ENCODE measurements around the gene CSPG4. TPM values are rescaled to one million over a fixed set of nuclear protein-coding genes. Genes with fewer than 3 reads are reported as not detected.
"Not testable (repeated sequence)": the region's sequence is repeated elsewhere in the genome, so short reads cannot be mapped to it uniquely, and the experiment has no call there.

Gene CSPG4
- total and polyA plus RNA-seq, 10 donors: 0.89 to 28.6 (median 7.4) TPM

DNA sequence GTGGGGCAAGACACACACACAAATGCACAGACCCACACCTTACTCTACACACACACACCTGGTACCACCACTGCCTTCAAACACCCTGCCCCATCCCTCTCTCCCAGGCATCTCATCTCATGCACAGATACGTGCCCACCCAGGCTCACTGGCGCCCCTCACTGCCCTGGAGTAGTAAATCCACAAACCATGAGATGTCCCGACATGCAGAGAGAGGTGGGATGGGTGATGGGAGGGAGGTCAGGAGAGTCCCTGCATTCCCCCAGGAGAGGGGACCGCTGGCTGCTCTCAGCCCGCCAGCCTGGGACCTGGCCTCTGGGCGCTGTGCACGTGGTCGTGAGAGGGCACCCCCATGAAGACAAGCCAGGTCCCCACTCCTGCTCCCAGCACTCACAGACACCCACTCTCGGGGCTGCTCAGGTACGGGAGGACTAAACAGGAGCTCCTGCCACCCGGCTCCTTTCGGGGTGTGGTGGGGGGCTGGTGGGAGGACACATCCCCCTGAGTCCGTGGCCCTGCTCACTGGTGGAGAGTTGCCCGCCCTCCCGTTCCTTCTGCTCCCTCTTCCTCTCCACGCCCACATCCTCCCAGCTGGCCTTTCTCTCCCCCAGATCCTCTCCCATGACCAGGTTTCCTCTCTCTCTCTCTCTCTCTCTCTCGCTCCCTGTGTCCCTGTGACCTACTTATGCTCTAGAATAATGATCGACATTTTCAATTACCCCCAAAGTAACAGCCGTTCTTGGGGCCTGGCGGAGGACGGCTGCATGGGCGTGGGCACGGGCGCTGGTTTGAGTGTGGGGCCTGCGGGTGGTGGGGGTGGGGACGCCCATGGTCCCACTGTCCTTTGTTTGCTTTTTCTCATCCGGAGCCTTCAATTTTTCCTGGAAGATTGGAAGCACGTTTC lies 18.9 kb upstream of the CSPG4 start:
- peak; percentile 78 for DNase-seq
- TF ChIP-seq POLR2A (IDR thresholded peaks at IDR 0.05) (no peak), POLR2AphosphoS5 (IDR thresholded peaks at IDR 0.05) (peak in 1 of 3 donors; percentile 46)

GRCh38 chr15:75730376-75731247 lies 18.0 kb upstream of the CSPG4 start:
- H3K9me3 ChIP-seq; H3K36me3 ChIP-seq; H3K4me3 ChIP-seq; intact Hi-C loops (cut with DNase I; ENCODE audit: low total_unique reads); H3K27ac ChIP-seq: not testable (repeated sequence)
- peak; percentile 51 for DNase-seq
- 86 to 91% (median 88%) methylated on average over 12 to 17 of the region's 17 CpGs for WGBS, 5 donors
- Histone ChIP-seq H3K4me1 (peaks cover 6 to 46% (median 30%) of the 10 kb centered on the region in 6 donors), H3K27me3 (replicated peaks in 1 of 7) (peaks cover 0 to 18% (median 0%) of the 10 kb centered on the region in 7 donors)

More for the DNA sequence above, 18.9 kb upstream of the CSPG4 start:
- intact Hi-C loops (cut with DNase I; ENCODE audit: low total_unique reads): no loop called here
- Histone ChIP-seq H3K4me1 (peaks cover 6 to 53% (median 31%) of the 10 kb centered on the region in 6 donors), H3K27me3 (replicated peaks in 1 of 7) (peaks cover 0 to 18% (median 0%) of the 10 kb centered on the region in 7 donors), H3K36me3 (no peaks in the 10 kb centered on the region), H3K9me3 (no peaks in the 10 kb centered on the region), H3K27ac (peak overlapping the region in 6 of 8 donors; percentile 39 to 67 (median 66)), H3K4me3 (peak overlapping the region in 4 of 8 donors; percentile 0 to 39 (median 6))
- 16 to 22% (median 19%) methylated on average over 27 to 28 of the region's 28 CpGs for WGBS, 5 donors

- WGBS, 5 donors: 75 to 85% (median 82%) methylated on average over 10 of the region's 10 CpGs
Observed at GRCh38 chr15:75729326-75730069, 16.9 kb upstream of the CSPG4 start.

DNA sequence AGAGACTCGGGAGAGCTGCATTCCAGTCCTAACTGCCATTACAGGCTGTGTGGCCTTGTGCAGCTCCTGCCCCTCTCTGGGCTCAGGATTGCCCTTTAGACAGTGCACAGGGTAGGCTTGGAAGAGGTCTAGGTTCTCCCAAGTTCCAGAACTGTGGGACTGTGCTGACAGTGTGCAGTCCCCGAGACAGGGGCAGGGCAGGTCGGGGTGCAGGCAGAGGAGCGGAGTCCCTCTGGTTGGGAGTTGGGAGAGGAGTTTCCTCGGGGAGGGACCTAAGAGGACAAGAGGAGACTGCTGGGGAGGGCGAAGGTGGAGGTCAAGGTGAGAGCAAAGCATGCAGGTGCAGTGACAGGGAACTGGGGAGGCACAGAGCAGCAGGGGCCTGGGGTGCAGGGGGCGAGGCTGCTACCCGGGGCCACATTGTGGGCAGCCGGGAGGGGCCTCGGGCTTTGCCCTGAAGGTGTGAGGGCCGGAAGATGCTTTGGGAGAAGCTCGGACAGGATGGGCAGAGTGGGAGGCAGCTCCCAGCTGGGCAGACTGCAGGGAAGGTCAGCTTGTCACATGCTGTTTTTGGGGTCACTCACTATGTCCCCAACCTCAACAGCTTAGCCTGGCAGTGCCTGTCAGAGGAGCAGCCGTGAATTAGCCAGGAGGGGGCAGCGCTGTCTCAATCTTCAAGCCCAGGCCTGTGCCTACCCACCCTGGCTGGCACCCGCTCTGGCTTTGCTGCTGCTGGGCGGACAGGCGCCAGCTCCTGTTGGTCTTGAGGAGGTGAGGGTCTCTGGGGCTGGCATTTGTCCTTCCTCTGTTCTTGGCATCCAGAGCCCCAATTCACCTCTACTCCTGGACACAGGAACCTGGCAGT lies 15.4 kb upstream of the CSPG4 start:
- intact Hi-C loops (cut with DNase I; ENCODE audit: low total_unique reads): loop anchor here (2.0 kb wide), 1 partner anchor 75 kb away; no protein-coding TSS in a partner anchor
- TF ChIP-seq POLR2A (IDR thresholded peaks at IDR 0.05): no peak
- TF ChIP-seq, protein P1, sequence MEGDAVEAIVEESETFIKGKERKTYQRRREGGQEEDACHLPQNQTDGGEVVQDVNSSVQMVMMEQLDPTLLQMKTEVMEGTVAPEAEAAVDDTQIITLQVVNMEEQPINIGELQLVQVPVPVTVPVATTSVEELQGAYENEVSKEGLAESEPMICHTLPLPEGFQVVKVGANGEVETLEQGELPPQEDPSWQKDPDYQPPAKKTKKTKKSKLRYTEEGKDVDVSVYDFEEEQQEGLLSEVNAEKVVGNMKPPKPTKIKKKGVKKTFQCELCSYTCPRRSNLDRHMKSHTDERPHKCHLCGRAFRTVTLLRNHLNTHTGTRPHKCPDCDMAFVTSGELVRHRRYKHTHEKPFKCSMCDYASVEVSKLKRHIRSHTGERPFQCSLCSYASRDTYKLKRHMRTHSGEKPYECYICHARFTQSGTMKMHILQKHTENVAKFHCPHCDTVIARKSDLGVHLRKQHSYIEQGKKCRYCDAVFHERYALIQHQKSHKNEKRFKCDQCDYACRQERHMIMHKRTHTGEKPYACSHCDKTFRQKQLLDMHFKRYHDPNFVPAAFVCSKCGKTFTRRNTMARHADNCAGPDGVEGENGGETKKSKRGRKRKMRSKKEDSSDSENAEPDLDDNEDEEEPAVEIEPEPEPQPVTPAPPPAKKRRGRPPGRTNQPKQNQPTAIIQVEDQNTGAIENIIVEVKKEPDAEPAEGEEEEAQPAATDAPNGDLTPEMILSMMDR (IDR thresholded peaks at IDR 0.05 in 8 of 11, conservative IDR thresholded peaks at IDR 0.05 in 3 of 11): peak in 10 of 11 experiments; percentile 46 to 83 (median 70)
- TF ChIP-seq POLR2AphosphoS5 (IDR thresholded peaks at IDR 0.05): peak in 2 of 3 donors; percentile 7 to 16
- Histone ChIP-seq H3K27me3 (replicated peaks in 1 of 7) (peaks cover 0 to 15% (median 0%) of the 10 kb centered on the region in 7 donors), H3K36me3 (no peaks in the 10 kb centered on the region), H3K4me3 (no peak overlapping the region), H3K9me3 (no peaks in the 10 kb centered on the region), H3K4me1 (peaks cover 7 to 33% (median 24%) of the 10 kb centered on the region in 6 donors), H3K27ac (no peak overlapping the region)
- WGBS, 5 donors: 50 to 59% (median 53%) methylated on average over 14 to 17 of the region's 17 CpGs
- peak; percentile 88 for DNase-seq

More at GRCh38 chr15:75729326-75730069, 16.9 kb upstream of the CSPG4 start:
- Histone ChIP-seq H3K27me3 (replicated peaks in 1 of 7) (peaks cover 0 to 18% (median 0%) of the 10 kb centered on the region in 7 donors), H3K36me3 (no peaks in the 10 kb centered on the region), H3K9me3 (no peaks in the 10 kb centered on the region), H3K27ac (no peak overlapping the region), H3K4me1 (peaks cover 3 to 35% (median 26%) of the 10 kb centered on the region in 6 donors), H3K4me3 (no peak overlapping the region)
- intact Hi-C loops (cut with DNase I; ENCODE audit: low total_unique reads): loop anchor here (2.0 kb wide), 1 partner anchor 73 kb away; no protein-coding TSS in a partner anchor
- no peak for TF ChIP-seq POLR2A (IDR thresholded peaks at IDR 0.05)
- TF ChIP-seq, protein P1 (IDR thresholded peaks at IDR 0.05 in 8 of 11, conservative IDR thresholded peaks at IDR 0.05 in 3 of 11): no peak
- no peak for TF ChIP-seq POLR2AphosphoS5 (IDR thresholded peaks at IDR 0.05)
- DNase-seq: peak; percentile 64
